Measurements from ENCODE around the gene ZC3H7B. TPM values are rescaled to one million over a fixed set of nuclear protein-coding genes. Genes with fewer than 3 reads are reported as not detected.

The ZC3H7B gene
- total and polyA plus RNA-seq, 11 donors: 29.7 to 50.4 (median 37.1) TPM

DNA sequence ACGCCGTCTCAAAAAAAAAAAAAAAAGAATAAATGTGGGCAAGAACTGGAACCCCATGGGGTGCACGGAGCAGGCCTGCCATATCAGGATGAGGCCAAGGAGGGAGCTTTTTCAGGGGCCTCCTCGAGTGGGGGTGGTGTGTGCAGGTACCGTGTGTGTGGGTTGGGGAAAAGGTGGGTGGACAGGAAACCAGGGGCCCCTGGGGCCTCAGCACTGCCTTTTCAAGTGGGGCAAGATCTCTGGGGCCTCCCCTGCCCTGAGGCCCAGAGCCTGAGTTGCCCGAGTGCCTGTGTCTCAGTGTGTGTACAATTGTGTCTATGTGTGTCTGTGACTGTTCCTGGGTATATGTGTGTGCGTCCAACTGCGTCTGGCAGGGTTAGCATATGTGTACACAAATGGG, 104.3 kb downstream of the ZC3H7B start:
- no peak for DNase-seq
- ATAC-seq: no peak
- peak overlapping the region in 1 of 12 donors; percentile 16 for H3K27ac ChIP-seq
- TF ChIP-seq, protein P1, sequence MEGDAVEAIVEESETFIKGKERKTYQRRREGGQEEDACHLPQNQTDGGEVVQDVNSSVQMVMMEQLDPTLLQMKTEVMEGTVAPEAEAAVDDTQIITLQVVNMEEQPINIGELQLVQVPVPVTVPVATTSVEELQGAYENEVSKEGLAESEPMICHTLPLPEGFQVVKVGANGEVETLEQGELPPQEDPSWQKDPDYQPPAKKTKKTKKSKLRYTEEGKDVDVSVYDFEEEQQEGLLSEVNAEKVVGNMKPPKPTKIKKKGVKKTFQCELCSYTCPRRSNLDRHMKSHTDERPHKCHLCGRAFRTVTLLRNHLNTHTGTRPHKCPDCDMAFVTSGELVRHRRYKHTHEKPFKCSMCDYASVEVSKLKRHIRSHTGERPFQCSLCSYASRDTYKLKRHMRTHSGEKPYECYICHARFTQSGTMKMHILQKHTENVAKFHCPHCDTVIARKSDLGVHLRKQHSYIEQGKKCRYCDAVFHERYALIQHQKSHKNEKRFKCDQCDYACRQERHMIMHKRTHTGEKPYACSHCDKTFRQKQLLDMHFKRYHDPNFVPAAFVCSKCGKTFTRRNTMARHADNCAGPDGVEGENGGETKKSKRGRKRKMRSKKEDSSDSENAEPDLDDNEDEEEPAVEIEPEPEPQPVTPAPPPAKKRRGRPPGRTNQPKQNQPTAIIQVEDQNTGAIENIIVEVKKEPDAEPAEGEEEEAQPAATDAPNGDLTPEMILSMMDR (IDR thresholded peaks at IDR 0.05): no peak
- no peak for TF ChIP-seq POLR2A (IDR thresholded peaks at IDR 0.05)
- no peak overlapping the region for H3K4me3 ChIP-seq
- H3K36me3 ChIP-seq: no peaks in the 10 kb centered on the region
- no peaks in the 10 kb centered on the region for H3K9me3 ChIP-seq
- intact Hi-C loops (cut with DNase I): no loop called here
- no peaks in the 10 kb centered on the region for H3K27me3 ChIP-seq
- peaks cover 0 to 39% (median 20%) of the 10 kb centered on the region in 12 donors for H3K4me1 ChIP-seq
- WGBS, 4 donors: 86 to 91% (median 88%) methylated on average over 8 of the region's 8 CpGs

DNA sequence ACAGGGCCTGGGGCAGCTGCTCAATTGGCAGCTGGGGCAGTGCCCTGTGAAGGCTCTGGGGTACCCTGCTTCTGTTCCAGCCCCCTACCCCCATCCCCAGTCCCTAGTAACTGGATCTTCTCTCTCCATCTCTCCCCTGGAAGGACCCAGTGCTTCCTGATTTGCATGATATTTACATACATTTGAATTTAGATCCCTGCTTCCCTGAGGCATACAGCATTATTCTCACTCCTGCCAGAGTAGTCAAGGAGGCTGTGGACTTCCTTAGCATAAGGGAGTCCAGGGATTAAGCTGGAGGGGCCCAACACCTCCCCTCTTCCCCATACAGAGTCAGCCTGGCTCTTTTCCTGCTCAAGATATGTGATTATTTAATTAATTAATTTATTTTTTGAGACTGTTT, 105.1 kb downstream of the ZC3H7B start:
- Histone ChIP-seq H3K4me3 (no peak overlapping the region), H3K4me1 (peaks cover 0 to 47% (median 25%) of the 10 kb centered on the region in 12 donors), H3K27ac (peak overlapping the region in 1 of 12 donors; percentile 34), H3K9me3 (no peaks in the 10 kb centered on the region), H3K36me3 (no peaks in the 10 kb centered on the region), H3K27me3 (no peaks in the 10 kb centered on the region)
- no peak for DNase-seq
- intact Hi-C loops (cut with DNase I): no loop called here
- TF ChIP-seq POLR2A (IDR thresholded peaks at IDR 0.05): no peak
- TF ChIP-seq, protein P1 (IDR thresholded peaks at IDR 0.05): no peak
- ATAC-seq: no peak

DNA sequence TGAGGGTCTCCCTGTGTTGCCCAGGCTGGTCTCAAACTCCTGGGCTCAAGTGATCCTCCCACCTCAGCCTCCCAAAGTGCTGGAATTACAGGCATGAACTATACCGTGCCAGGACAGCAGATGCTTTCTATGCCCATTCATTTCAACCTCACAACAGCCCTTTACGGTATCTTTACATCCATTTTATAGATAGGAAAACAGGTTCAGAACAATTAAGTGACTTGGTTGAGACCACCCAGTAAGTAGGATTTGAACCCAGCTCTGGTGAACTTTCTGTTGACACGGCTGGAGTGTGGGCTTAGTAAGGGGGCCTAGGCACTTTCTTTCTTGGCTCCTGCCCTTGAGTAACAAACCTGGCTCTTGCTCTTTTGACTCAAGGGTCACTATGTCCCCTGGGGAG, 106.1 kb downstream of the ZC3H7B start:
- no peak for ATAC-seq
- DNase-seq: no peak
- Histone ChIP-seq H3K4me1 (peaks cover 0 to 47% (median 32%) of the 10 kb centered on the region in 12 donors), H3K27me3 (no peaks in the 10 kb centered on the region), H3K4me3 (no peak overlapping the region), H3K9me3 (no peaks in the 10 kb centered on the region), H3K27ac (peak overlapping the region in 2 of 12 donors; percentile 17 to 92), H3K36me3 (no peaks in the 10 kb centered on the region)
- intact Hi-C loops (cut with DNase I): no loop called here
- TF ChIP-seq POLR2A (IDR thresholded peaks at IDR 0.05): no peak
- TF ChIP-seq, protein P1 (IDR thresholded peaks at IDR 0.05): no peak
- 89 to 90% (median 89%) methylated on average over 3 of the region's 3 CpGs for WGBS, 4 donors

DNA sequence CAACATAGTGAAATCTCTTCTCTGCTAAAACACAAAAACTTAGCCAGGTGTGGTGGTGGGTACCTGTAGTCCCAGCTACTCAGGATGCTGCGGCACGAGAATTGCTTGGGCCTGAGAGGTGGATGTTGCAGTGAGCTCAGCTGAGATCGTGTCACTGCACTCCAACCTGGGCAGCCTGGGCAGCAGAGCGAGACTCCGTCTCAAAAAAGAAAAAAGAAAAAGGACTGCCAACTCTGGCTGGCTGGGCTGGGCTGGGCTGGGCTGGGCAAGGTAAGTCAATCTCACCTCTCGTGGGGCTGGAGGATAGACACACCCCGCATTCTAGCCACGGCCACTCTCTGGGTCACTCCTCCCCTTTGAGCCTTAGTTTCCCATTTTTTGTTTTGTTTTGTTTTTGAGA, 107.3 kb downstream of the ZC3H7B start:
- peak overlapping the region in 5 of 12 donors; percentile 88 to 100 (median 95) for H3K27ac ChIP-seq
- no peak overlapping the region for H3K4me3 ChIP-seq
- H3K36me3 ChIP-seq: no peaks in the 10 kb centered on the region
- no peak for ATAC-seq
- TF ChIP-seq, protein P1 (IDR thresholded peaks at IDR 0.05): no peak
- TF ChIP-seq POLR2A (IDR thresholded peaks at IDR 0.05): no peak
- WGBS, 4 donors: 72 to 82% (median 75%) methylated on average over 8 of the region's 8 CpGs
- H3K27me3 ChIP-seq: no peaks in the 10 kb centered on the region
- intact Hi-C loops (cut with DNase I): no loop called here
- DNase-seq: no peak
- H3K9me3 ChIP-seq: no peaks in the 10 kb centered on the region
- H3K4me1 ChIP-seq: peaks cover 0 to 45% (median 33%) of the 10 kb centered on the region in 12 donors

Small RNAs within 50 kb of the gene (microRNA-seq; reads per million reads assigned to microRNA genes)
- 0 to 0.21 (median 0.03) reads per million in 4 donors for gene MIR6889

Other genes with a start within 250 kb of the ZC3H7B start
- 10 to 100 TPM; 21.1 to 58.0 (median 39.5) TPM for gene EP300, start 208.9 kb upstream of the ZC3H7B start, total RNA-seq
- gene EP300, start 208.9 kb upstream of the ZC3H7B start, polyA plus RNA-seq: 10 to 100 TPM; 11.4 to 14.9 TPM
- 10 to 100 TPM; 10.1 to 21.2 (median 14.6) TPM for gene L3MBTL2, start 96.2 kb upstream of the ZC3H7B start, total RNA-seq
- gene L3MBTL2, start 96.2 kb upstream of the ZC3H7B start, polyA plus RNA-seq: 10 to 100 TPM in 1 of 2 donors, 1 to 10 TPM in 1; 7.3 to 25.7 TPM
- 10 to 100 TPM in 5 of 9 donors, 1 to 10 TPM in 4; 5.6 to 20.6 (median 10.7) TPM for gene CHADL, start 60.6 kb upstream of the ZC3H7B start, total RNA-seq
- gene CHADL, start 60.6 kb upstream of the ZC3H7B start, polyA plus RNA-seq: 10 to 100 TPM in 1 of 2 donors, 1 to 10 TPM in 1; 3.9 to 31.2 TPM
- 10 to 100 TPM; 27.7 to 75.6 (median 35.0) TPM for gene RANGAP1, start 15.3 kb upstream of the ZC3H7B start, total RNA-seq
- gene RANGAP1, start 15.3 kb upstream of the ZC3H7B start, polyA plus RNA-seq: 100 to 1,000 TPM in 1 of 2 donors, 10 to 100 TPM in 1; 23.7 to 125 TPM
- gene TEF, start 80.4 kb downstream of the ZC3H7B start, total RNA-seq: 10 to 100 TPM in 8 of 9 donors, 1 to 10 TPM in 1; 7.2 to 35.3 (median 19.6) TPM
- 10 to 100 TPM in 1 of 2 donors, 1 to 10 TPM in 1; 9.9 to 15.8 TPM for gene TEF, start 80.4 kb downstream of the ZC3H7B start, polyA plus RNA-seq
- 10 to 100 TPM; 29.0 to 74.5 (median 46.1) TPM for gene TOB2, start 145.3 kb downstream of the ZC3H7B start, total RNA-seq
- 10 to 100 TPM; 29.6 to 44.9 TPM for gene TOB2, start 145.3 kb downstream of the ZC3H7B start, polyA plus RNA-seq
- gene PHF5A, start 167.2 kb downstream of the ZC3H7B start, total RNA-seq: 10 to 100 TPM; 13.4 to 29.3 (median 20.0) TPM
- gene PHF5A, start 167.2 kb downstream of the ZC3H7B start, polyA plus RNA-seq: 10 to 100 TPM; 40.3 to 49.9 TPM
- gene ACO2, start 167.6 kb downstream of the ZC3H7B start, total RNA-seq: 1,000 to 10,000 TPM in 2 of 9 donors, 100 to 1,000 TPM in 7; 503 to 1,146 (median 862) TPM
- 100 to 1,000 TPM; 375 to 431 TPM for gene ACO2, start 167.6 kb downstream of the ZC3H7B start, polyA plus RNA-seq
- 10 to 100 TPM; 12.2 to 27.4 (median 18.3) TPM for gene POLR3H, start 242.9 kb downstream of the ZC3H7B start, total RNA-seq
- gene POLR3H, start 242.9 kb downstream of the ZC3H7B start, polyA plus RNA-seq: 10 to 100 TPM; 20.2 to 31.2 TPM